SK-N-SH (cell line): ENCODE results near the gene PRR20G. TPM values are rescaled to one million over a fixed set of nuclear protein-coding genes. Genes with fewer than 3 reads are reported as not detected.

Experiments
- CTCF ChIA-PET: fragments of 300-600, 350-600 bp; formaldehyde crosslinking; extraction: SDS; loops from one replicate; lab custom pipeline; 2021; lab: Yijun Ruan, JAX
- POLR2A ChIA-PET: fragments of 350-600 bp; sonication (Branson Sonifier 250); formaldehyde crosslinking; extraction: SDS; loops from one replicate; lab custom pipeline; 2020; ENCODE audit warnings: antibody characterized with exemption, inconsistent platforms; lab: Yijun Ruan, JAX
- DNase-seq: peaks from one replicate; pipeline ENCODE4 v3.0.0; 2012
- H2AFZ ChIP-seq: fragments of 200-600 bp; sonication (generic); 2 replicates; pipeline ENCODE4 v1.8.1; 2016; ENCODE audit warnings: antibody characterized with exemption, mild to moderate bottlenecking, low read depth
- H3F3A ChIP-seq: fragments of 200-600 bp; sonication (generic); replicated peaks from 2 replicates; pipeline ENCODE3; 2016; ENCODE audit warnings: antibody characterized with exemption, mild to moderate bottlenecking; ENCODE audit not compliant: insufficient read depth
- H3K27ac ChIP-seq, 2 experiments: fragments of 200-500 bp in 1 of 2; fragments of 200-600 bp in 1 of 2; sonication (Bioruptor generic) in 1 of 2; sonication (generic), shearing (Covaris generic) in 1 of 2; 2 replicates each; pipeline versions ENCODE4 v1.5.1 to v1.6.1; 2014 to 2016; ENCODE audit warnings: low read depth in 2 of 2, inconsistent platforms in 1 of 2, low read length in 1 of 2, mild to moderate bottlenecking in 1 of 2, mixed read lengths in 1 of 2
- H3K27me3 ChIP-seq: fragments of 200-600 bp; sonication (generic), shearing (Covaris generic); 2 replicates; pipeline ENCODE4 v1.6.1; 2016; ENCODE audit warnings: mixed run types; ENCODE audit not compliant: insufficient read depth
- H3K36me3 ChIP-seq, 2 experiments: fragments of 200-500 bp in 1 of 2; fragments of 200-600 bp in 1 of 2; sonication (Bioruptor generic) in 1 of 2; sonication (generic) in 1 of 2; replicated peaks in 1 of 2; 2 replicates each; pipeline versions ENCODE3 to v1.5.1; 2014 to 2016; ENCODE audit warnings: low read length in 1 of 2, mild to moderate bottlenecking in 1 of 2; ENCODE audit not compliant: insufficient read depth in 2 of 2, control insufficient read depth in 1 of 2
- H3K4me1 ChIP-seq, 2 experiments: fragments of 200-500 bp in 1 of 2; fragments of 200-600 bp in 1 of 2; sonication (Bioruptor generic) in 1 of 2; sonication (generic), shearing (Covaris generic) in 1 of 2; 2 replicates each; pipeline versions ENCODE4 v1.5.1 to v1.6.1; 2014 to 2016; ENCODE audit warnings: low read depth in 1 of 2, low read length in 1 of 2, mixed run types in 1 of 2; ENCODE audit not compliant: insufficient read depth in 2 of 2, control insufficient read depth in 1 of 2
- H3K4me2 ChIP-seq: fragments of 200-600 bp; sonication (generic), shearing (Covaris generic); 2 replicates; pipeline ENCODE4 v1.6.1; 2017; ENCODE audit warnings: mixed run types
- H3K4me3 ChIP-seq, 2 experiments: fragments of 200-500 bp in 1 of 2; fragments of 200-600 bp in 1 of 2; sonication (Bioruptor generic) in 1 of 2; sonication (generic), shearing (Covaris generic) in 1 of 2; 2 replicates each; pipeline versions ENCODE4 v1.5.1 to v1.8.1; 2014 to 2016; ENCODE audit warnings: low read depth in 2 of 2, inconsistent platforms in 1 of 2, low read length in 1 of 2, mild to moderate bottlenecking in 1 of 2, mixed read lengths in 1 of 2, moderate library complexity in 1 of 2
- H3K79me2 ChIP-seq: fragments of 200-600 bp; sonication (generic); 2 replicates; pipeline ENCODE4 v1.8.1; 2017; ENCODE audit warnings: mild to moderate bottlenecking; ENCODE audit not compliant: insufficient read depth
- H3K9ac ChIP-seq: fragments of 200-600 bp; sonication (generic); 2 replicates; pipeline ENCODE4 v1.6.1; 2017; ENCODE audit warnings: mixed run types
- H3K9me2 ChIP-seq: fragments of 200-600 bp; sonication (generic); 2 replicates; pipeline ENCODE4 v1.6.1; 2017; ENCODE audit warnings: mixed run types
- H3K9me3 ChIP-seq: fragments of 200-600 bp; sonication (generic); 2 replicates; pipeline ENCODE4 v1.6.1; 2017; ENCODE audit warnings: mixed run types, mild to moderate bottlenecking, moderate library complexity
- H4K20me1 ChIP-seq: fragments of 200-600 bp; sonication (generic); 2 replicates; pipeline ENCODE4 v1.6.1; 2017; ENCODE audit warnings: mild to moderate bottlenecking, mixed run types; ENCODE audit not compliant: insufficient read depth
- EP300 ChIP-seq, 2 experiments: IDR thresholded peaks; 2 replicates each; pipeline versions ENCODE4 v1.4.0 to v1.6.1; 2012; ENCODE audit warnings: borderline replicate concordance in 1 of 2, low read depth in 1 of 2, low read length in 1 of 2
- FOXJ3 ChIP-seq: sonication (generic); formaldehyde crosslinking; IDR thresholded peaks from 2 replicates; pipeline ENCODE4 v1.5.1; 2020; ENCODE audit warnings: mild to moderate bottlenecking, missing genetic modification reagents
- PBX3 ChIP-seq: IDR thresholded peaks from 2 replicates; pipeline ENCODE4; 2012
- SMC3 ChIP-seq: IDR thresholded peaks from 2 replicates; pipeline ENCODE4 v1.6.1; 2012; ENCODE audit warnings: low read depth, low read length, improper control_type of control experiment
- TAF1 ChIP-seq: IDR thresholded peaks from 2 replicates; pipeline ENCODE4 v1.6.1; 2012; ENCODE audit warnings: low read depth, mild to moderate bottlenecking, low read length, moderate library complexity, borderline replicate concordance
- WGBS: methylation state at CpG from one replicate; pipeline ENCODE4 v1.1.6; 2017; ENCODE audit warnings: low lambda C conversion rate; 5-methylcytosine and 5-hydroxymethylcytosine counted together
- polyA plus RNA-seq, 3 experiments: library from polyadenylated mRNA; depleted of rRNA; stranded (reverse); fragments of >200 nt; gene quantifications; 2 replicates each; pipeline ENCODE4 v1.2.3, GENCODE V29; 2012
- TF ChIP-seq, protein P1 (sequence below): fragments of 150-350 bp; IDR thresholded peaks from 2 replicates; pipeline ENCODE4 v1.6.1; 2016; ENCODE audit warnings: mild to moderate bottlenecking, low read depth, low read length
- TF ChIP-seq, protein P2 (sequence below): IDR thresholded peaks from 2 replicates; pipeline ENCODE4 v1.4.0; 2012; ENCODE audit warnings: low read depth, borderline replicate concordance
- TF ChIP-seq, protein P3 (sequence below): IDR thresholded peaks from 2 replicates; pipeline ENCODE4 v1.6.1; 2012; ENCODE audit warnings: mild to moderate bottlenecking, low read depth, low read length, moderate library complexity

PRR20G gene
- polyA plus RNA-seq, 1 of the 3 experiments (the other 2 are of a cell fraction), result not detected

- no peak for TF ChIP-seq PBX3
- TF ChIP-seq TAF1, result no peak
Observed at GRCh38 chr3:127286571-127287140, 1.2 kb downstream of the PRR20G start (continued).

GRCh38 chr3:127284258-127284657 is 3.6 kb downstream of the PRR20G start:
- TF ChIP-seq SMC3, result no peak
- CTCF ChIA-PET, result interaction anchor here (1.2 kb wide), 1 partner anchor 9 kb away, joined by 3 read pairs; no protein-coding TSS in a partner anchor
- Histone ChIP-seq H3K27me3 (no peaks in the 10 kb centered on the region), H3K9me2 (no peaks in the 10 kb centered on the region), H3K4me2 (no peak overlapping the region), H3K79me2 (no peaks in the 10 kb centered on the region), H3K9ac (no peak overlapping the region), H3F3A (no peaks in the 10 kb centered on the region), H3K36me3 (no peaks in the 10 kb centered on the region), H3K4me1 (no peaks in the 10 kb centered on the region), H3K9me3 (no peaks in the 10 kb centered on the region), H2AFZ (no peak overlapping the region), H3K27ac (no peak overlapping the region), H3K4me3 (no peak overlapping the region), H4K20me1 (no peaks in the 10 kb centered on the region)
- POLR2A ChIA-PET, result no interaction called here
- WGBS, result 51% methylated on average over 4 of the region's 12 CpGs
- DNase-seq, result no peak

DNA sequence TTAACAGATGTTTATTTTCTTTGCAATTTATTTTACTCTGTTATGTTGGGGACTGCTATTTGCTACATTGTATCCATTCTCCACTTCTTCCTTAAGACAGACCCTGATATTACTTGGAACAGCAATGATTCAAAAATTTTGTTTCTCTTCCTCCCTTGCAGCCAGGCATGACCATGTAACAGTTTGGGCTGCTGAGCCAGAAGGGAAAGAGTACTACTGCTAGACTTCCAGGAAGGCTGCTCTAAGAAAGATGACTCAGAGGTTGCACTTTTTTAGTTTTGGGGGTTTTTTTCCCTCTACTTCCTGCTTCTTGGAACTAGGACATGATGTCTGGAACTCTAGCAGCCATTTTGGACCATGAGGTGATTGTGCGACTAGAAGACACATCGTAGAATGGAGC is 10.3 kb downstream of the PRR20G start:
- peaks cover 4 to 12% of the 10 kb centered on the region in 2 experiments; a peak in 3 of 4 replicates for H3K4me1 ChIP-seq
- no peak overlapping the region for H3K4me3 ChIP-seq
- ChIA-PET CTCF (interaction anchor here (0.7 kb wide), 1 partner anchor 525 kb away, joined by 3 read pairs; no protein-coding TSS in a partner anchor), POLR2A (no interaction called here)
- TF ChIP-seq, protein P1, sequence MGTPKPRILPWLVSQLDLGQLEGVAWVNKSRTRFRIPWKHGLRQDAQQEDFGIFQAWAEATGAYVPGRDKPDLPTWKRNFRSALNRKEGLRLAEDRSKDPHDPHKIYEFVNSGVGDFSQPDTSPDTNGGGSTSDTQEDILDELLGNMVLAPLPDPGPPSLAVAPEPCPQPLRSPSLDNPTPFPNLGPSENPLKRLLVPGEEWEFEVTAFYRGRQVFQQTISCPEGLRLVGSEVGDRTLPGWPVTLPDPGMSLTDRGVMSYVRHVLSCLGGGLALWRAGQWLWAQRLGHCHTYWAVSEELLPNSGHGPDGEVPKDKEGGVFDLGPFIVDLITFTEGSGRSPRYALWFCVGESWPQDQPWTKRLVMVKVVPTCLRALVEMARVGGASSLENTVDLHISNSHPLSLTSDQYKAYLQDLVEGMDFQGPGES, result no peak
- TF ChIP-seq FOXJ3 (CRISPR knock-in tag), result no peak
- TF ChIP-seq, protein P2, sequence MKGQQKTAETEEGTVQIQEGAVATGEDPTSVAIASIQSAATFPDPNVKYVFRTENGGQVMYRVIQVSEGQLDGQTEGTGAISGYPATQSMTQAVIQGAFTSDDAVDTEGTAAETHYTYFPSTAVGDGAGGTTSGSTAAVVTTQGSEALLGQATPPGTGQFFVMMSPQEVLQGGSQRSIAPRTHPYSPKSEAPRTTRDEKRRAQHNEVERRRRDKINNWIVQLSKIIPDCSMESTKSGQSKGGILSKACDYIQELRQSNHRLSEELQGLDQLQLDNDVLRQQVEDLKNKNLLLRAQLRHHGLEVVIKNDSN, result no peak
- TF ChIP-seq EP300 (IDR thresholded peaks at IDR 0.05; ENCODE audit: borderline replicate concordance in 1 of 2, low read depth in 1 of 2, low read length in 1 of 2), result 0 out of 4 replicates have a peak, but pooled peaks of 1 of the 2 experiments have one; percentile 17
- TF ChIP-seq, protein P3, sequence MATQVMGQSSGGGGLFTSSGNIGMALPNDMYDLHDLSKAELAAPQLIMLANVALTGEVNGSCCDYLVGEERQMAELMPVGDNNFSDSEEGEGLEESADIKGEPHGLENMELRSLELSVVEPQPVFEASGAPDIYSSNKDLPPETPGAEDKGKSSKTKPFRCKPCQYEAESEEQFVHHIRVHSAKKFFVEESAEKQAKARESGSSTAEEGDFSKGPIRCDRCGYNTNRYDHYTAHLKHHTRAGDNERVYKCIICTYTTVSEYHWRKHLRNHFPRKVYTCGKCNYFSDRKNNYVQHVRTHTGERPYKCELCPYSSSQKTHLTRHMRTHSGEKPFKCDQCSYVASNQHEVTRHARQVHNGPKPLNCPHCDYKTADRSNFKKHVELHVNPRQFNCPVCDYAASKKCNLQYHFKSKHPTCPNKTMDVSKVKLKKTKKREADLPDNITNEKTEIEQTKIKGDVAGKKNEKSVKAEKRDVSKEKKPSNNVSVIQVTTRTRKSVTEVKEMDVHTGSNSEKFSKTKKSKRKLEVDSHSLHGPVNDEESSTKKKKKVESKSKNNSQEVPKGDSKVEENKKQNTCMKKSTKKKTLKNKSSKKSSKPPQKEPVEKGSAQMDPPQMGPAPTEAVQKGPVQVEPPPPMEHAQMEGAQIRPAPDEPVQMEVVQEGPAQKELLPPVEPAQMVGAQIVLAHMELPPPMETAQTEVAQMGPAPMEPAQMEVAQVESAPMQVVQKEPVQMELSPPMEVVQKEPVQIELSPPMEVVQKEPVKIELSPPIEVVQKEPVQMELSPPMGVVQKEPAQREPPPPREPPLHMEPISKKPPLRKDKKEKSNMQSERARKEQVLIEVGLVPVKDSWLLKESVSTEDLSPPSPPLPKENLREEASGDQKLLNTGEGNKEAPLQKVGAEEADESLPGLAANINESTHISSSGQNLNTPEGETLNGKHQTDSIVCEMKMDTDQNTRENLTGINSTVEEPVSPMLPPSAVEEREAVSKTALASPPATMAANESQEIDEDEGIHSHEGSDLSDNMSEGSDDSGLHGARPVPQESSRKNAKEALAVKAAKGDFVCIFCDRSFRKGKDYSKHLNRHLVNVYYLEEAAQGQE, result no peak
- H3K9me2 ChIP-seq, result no peaks in the 10 kb centered on the region
- no peaks in the 10 kb centered on the region for H3K36me3 ChIP-seq
- H2AFZ ChIP-seq, result no peak overlapping the region
- DNase-seq, result no peak
- H3K9me3 ChIP-seq, result no peaks in the 10 kb centered on the region
- no peaks in the 10 kb centered on the region for H3K79me2 ChIP-seq
- H3K9ac ChIP-seq, result no peak overlapping the region
- peaks cover 21% of the 10 kb centered on the region for H3F3A ChIP-seq
- H4K20me1 ChIP-seq, result no peaks in the 10 kb centered on the region
- peak overlapping the region; percentile 14 to 32; a peak in 3 of 4 replicates for H3K27ac ChIP-seq
- no peak overlapping the region for H3K4me2 ChIP-seq
- H3K27me3 ChIP-seq, result no peaks in the 10 kb centered on the region
- 76% methylated on average over 2 of the region's 2 CpGs for WGBS
